ENCODE results near the gene GRAMD4.
"Not testable (repeated sequence)": the region's sequence is repeated elsewhere in the genome, so short reads cannot be mapped to it uniquely, and the experiment has no call there.

GRAMD4 gene

DNA sequence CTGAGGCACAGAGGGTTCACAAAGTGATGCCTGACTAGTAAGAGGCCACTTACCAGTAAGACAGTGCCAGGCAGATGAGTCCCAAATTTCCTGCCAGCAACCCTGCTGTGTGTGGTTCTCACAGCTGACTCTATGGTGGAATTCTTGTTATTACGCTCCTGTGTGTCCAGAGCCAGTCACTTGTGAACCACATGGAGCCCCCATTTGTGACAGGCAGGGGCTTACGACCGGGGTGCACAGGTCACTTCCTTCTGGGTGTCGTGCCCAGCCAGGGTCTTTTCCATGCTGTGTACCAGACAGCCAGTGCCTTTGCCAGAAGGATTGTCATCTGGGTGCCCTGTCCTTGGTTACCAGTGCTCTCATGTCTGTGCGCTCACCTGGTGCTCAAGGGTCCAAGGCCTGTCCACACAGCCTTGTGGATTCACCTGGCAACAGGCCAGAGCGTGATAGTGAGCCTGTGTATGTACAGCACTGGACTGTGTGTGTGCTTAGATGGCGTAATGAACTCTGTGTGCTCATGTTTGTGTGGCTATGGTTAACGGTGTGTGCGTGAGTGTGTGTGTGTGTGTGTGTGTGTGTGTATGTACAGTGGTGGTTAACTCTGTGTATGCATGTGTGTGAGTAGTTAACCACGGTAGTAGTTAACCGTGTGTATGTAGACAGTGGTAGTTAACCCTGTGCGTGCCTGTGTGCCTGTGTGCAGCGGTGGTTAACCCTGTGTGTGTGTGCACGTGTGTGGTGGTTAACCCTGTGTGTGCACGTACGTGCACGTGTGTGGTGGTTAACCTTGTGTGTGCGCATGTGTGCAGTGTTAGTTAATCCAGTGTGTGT is 18.6 kb downstream of the GRAMD4 start:
- no peak overlapping the region for H3K4me3 ChIP-seq (ENCODE audit: low read depth, low read length)
- TF ChIP-seq, protein P1, sequence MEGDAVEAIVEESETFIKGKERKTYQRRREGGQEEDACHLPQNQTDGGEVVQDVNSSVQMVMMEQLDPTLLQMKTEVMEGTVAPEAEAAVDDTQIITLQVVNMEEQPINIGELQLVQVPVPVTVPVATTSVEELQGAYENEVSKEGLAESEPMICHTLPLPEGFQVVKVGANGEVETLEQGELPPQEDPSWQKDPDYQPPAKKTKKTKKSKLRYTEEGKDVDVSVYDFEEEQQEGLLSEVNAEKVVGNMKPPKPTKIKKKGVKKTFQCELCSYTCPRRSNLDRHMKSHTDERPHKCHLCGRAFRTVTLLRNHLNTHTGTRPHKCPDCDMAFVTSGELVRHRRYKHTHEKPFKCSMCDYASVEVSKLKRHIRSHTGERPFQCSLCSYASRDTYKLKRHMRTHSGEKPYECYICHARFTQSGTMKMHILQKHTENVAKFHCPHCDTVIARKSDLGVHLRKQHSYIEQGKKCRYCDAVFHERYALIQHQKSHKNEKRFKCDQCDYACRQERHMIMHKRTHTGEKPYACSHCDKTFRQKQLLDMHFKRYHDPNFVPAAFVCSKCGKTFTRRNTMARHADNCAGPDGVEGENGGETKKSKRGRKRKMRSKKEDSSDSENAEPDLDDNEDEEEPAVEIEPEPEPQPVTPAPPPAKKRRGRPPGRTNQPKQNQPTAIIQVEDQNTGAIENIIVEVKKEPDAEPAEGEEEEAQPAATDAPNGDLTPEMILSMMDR (IDR thresholded peaks at IDR 0.05; ENCODE audit: low read depth, low read length, missing control alignments), result no peak
- peak; percentile 16 for DNase-seq
- no peaks in the 10 kb centered on the region for H3K36me3 ChIP-seq (replicated peaks)
- in situ Hi-C loops (cut with HindIII; ENCODE audit: low pct_ligation_motif_present, low sequenced_read_pairs), result no loop called here
- H3K27ac ChIP-seq, result no peak overlapping the region
- no peaks in the 10 kb centered on the region for H3K27me3 ChIP-seq (replicated peaks)

DNA sequence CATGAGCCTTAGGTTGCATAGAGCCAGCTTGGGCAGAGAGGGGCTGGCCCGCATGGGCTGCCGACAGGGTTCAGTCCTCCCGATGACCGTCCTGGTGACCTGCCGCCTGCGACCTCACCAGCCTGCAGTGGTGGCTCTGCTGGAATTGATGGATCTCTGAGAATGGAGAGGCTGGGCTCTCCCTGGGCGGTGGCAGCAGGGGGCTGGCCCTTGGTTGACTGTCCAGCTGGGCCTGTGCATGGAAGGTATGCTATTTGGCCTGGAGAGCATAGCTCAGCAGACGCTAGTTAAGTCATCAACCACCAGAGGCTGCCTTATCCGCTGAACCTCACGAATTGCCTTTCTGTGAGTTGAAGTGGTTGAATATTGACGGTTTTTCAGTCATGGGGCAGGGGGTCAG is 19.7 kb downstream of the GRAMD4 start:
- TF ChIP-seq, protein P1 (IDR thresholded peaks at IDR 0.05; ENCODE audit: low read depth, low read length, missing control alignments), result no peak
- no peaks in the 10 kb centered on the region for H3K27me3 ChIP-seq (replicated peaks)
- H3K27ac ChIP-seq, result no peak overlapping the region
- no peak for DNase-seq
- in situ Hi-C loops (cut with HindIII; ENCODE audit: low pct_ligation_motif_present, low sequenced_read_pairs), result no loop called here
- no peaks in the 10 kb centered on the region for H3K36me3 ChIP-seq (replicated peaks)
- H3K4me3 ChIP-seq (ENCODE audit: low read depth, low read length), result no peak overlapping the region

DNA sequence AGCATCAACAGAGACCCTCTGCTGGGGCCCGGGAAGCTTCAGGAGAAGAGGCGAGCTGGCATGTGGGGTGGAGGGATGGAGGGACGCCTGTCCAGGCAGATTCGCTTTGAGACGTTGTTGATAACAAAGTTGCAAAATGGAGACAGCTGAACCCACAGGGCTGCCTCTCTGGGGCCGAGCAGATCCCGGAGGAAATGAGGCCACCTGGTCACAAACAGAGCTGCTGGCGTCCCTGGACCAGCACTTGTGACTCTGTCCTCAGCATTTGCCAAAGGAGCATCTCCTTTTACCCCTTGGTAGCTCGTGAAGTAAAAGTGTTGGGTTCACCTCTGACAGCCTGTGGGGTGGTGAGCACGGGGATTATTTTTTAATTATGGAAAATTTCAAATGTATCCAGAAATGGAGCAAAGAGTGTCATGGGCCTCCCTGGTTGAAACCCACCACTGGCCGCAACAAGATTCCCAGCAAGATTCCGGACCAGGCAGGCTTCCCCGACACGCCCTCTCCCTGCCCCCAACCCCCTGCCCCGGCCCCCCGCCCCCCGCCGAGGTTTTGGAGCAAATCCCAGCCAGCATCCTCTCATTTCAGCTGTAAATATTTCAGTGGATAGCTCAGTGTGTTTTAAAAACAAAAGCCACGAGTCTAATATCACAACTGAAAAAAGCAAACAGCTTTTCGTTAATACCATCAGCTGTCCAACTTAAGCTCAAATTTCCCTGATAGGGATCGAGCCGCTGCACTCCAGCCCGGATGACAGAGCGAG is 20.3 kb downstream of the GRAMD4 start:
- no peak overlapping the region for H3K4me3 ChIP-seq (ENCODE audit: low read depth, low read length)
- H3K27ac ChIP-seq, result no peak overlapping the region
- in situ Hi-C loops (cut with HindIII; ENCODE audit: low pct_ligation_motif_present, low sequenced_read_pairs), result no loop called here
- no peaks in the 10 kb centered on the region for H3K27me3 ChIP-seq (replicated peaks)
- TF ChIP-seq, protein P1 (IDR thresholded peaks at IDR 0.05; ENCODE audit: low read depth, low read length, missing control alignments), result no peak
- no peak for DNase-seq
- no peaks in the 10 kb centered on the region for H3K36me3 ChIP-seq (replicated peaks)

DNA sequence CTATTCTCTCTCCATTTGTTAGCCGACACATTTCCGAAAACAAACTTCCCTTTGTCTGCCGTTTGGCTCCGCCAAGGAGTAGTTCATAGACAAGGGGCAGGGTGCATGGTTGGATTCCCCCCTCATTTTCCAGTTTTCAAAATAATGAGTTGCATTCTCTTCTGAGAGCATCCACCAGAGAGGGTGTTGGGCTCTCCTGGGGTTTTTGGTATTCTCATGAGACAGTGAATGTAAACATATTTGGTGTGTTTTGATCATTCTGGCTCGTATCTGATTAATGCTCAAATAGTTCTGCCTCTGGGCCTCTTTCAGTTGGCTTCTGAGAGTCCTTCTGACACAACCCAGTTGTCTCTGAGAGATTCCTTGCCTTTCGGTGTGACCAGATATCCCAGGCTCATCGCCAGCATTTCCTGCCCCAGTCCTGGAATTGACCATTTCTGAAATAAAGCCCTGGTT is 21.7 kb downstream of the GRAMD4 start:
- H3K4me3 ChIP-seq (ENCODE audit: low read depth, low read length), result no peak overlapping the region
- TF ChIP-seq, protein P1 (IDR thresholded peaks at IDR 0.05; ENCODE audit: low read depth, low read length, missing control alignments), result no peak
- H3K27ac ChIP-seq, result no peak overlapping the region
- DNase-seq, result no peak
- H3K27me3 ChIP-seq (replicated peaks), result no peaks in the 10 kb centered on the region
- in situ Hi-C loops (cut with HindIII; ENCODE audit: low pct_ligation_motif_present, low sequenced_read_pairs), result no loop called here
- H3K36me3 ChIP-seq (replicated peaks), result no peaks in the 10 kb centered on the region

DNA sequence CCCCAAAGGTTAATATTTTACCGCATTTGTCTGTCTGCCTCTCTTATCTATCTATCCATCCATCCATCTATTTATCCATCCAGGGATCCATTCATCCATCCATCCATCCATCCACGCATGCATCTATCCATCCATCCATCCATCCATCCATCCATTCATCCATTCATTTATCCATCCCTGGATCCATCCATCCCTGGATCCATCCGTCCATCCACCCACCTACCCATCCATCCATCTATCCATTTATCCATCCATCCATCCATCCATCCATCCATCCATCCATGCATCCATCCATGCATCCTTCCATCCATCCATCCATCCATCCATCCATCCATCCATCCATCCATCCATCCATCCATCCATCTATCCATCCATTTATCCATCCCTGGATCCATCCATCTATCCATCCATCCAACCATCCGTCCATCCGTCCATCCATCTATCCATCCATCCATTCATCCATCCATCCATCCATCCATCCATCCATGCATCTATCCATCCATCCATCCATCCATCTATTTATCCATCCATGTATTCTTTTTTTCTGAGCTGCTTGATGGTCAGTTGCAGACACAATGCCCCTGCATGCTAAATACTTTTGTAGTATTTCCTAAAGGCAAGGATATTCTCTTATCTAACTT is 22.8 kb downstream of the GRAMD4 start:
- H3K4me3 ChIP-seq (ENCODE audit: low read depth, low read length); DNase-seq; H3K36me3 ChIP-seq (replicated peaks); H3K27me3 ChIP-seq (replicated peaks); in situ Hi-C loops (cut with HindIII; ENCODE audit: low pct_ligation_motif_present, low sequenced_read_pairs); H3K27ac ChIP-seq: not testable (repeated sequence)

Data from brain microvascular endothelial cell (primary cell).